IPS-18a (cell line): Measurements from ENCODE around the gene C16orf87.
A peak's percentile ranks its signal among the peaks of the same experiment; 100 is the strongest.
"Not testable (repeated sequence)": the region's sequence is repeated elsewhere in the genome, so short reads cannot be mapped to it uniquely, and the experiment has no call there.

Experiments used
- H3K27ac ChIP-seq: one replicate; pipeline ENCODE4 v1.5.1; 2013; ENCODE audit warnings: low read length
- H3K27me3 ChIP-seq: one replicate; pipeline ENCODE4 v1.6.1; 2013; ENCODE audit warnings: mild to moderate bottlenecking, low read length; ENCODE audit not compliant: control insufficient read depth, insufficient read depth
- H3K36me3 ChIP-seq: one replicate; pipeline ENCODE4 v1.6.1; 2013; ENCODE audit warnings: low read depth, low read length; ENCODE audit not compliant: control insufficient read depth
- H3K4me1 ChIP-seq: one replicate; pipeline ENCODE4 v1.6.1; 2013; ENCODE audit warnings: low read depth, low read length; ENCODE audit not compliant: control insufficient read depth
- H3K4me3 ChIP-seq: one replicate; pipeline ENCODE4 v1.5.1; 2013; ENCODE audit warnings: low read length
- H3K9ac ChIP-seq: one replicate; pipeline ENCODE4 v1.6.1; 2013; ENCODE audit warnings: mild to moderate bottlenecking, low read length, moderate library complexity
- H3K9me3 ChIP-seq: one replicate; pipeline ENCODE4 v1.6.1; 2013; ENCODE audit warnings: low read depth, low read length; ENCODE audit not compliant: control insufficient read depth

Gene C16orf87

DNA sequence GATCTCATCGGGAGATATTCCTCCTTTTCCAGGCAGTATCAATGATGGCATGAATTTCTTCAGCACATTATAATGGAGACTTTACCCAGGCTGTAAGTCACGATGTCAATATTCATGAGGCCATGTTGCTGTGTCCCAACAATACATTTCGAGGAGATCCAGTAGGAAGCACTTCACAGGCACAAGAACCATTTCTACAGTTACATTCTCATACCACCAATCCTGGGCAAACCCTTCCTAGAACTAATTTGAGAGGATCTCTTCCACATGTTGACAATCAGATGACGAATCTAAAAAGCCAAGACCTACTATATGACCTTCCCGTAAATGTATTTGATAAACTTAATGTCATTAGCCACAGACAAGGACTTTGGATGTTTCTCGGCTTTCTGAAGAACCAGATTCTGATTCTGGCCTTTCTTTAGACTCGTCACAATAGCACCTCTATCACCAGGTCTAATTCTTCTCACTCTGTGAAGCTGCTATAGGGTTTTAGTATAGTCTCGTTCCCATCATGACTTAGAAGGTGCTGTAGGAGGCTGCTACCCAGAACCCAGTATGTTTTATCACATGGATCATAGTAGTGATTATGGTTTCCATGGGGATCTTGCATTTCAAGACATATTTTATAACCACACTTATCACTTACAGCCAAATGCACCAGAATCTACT lies 40.2 kb downstream of the C16orf87 start:
- no peak overlapping the region for H3K27ac ChIP-seq
- peak overlapping the region; percentile 68 for H3K4me3 ChIP-seq
- no peaks in the 10 kb centered on the region for H3K27me3 ChIP-seq
- H3K9ac ChIP-seq, result peak overlapping the region; percentile 76
- no peaks in the 10 kb centered on the region for H3K36me3 ChIP-seq
- H3K9me3 ChIP-seq, result peaks cover 6% of the 10 kb centered on the region
- peaks cover 16% of the 10 kb centered on the region for H3K4me1 ChIP-seq

DNA sequence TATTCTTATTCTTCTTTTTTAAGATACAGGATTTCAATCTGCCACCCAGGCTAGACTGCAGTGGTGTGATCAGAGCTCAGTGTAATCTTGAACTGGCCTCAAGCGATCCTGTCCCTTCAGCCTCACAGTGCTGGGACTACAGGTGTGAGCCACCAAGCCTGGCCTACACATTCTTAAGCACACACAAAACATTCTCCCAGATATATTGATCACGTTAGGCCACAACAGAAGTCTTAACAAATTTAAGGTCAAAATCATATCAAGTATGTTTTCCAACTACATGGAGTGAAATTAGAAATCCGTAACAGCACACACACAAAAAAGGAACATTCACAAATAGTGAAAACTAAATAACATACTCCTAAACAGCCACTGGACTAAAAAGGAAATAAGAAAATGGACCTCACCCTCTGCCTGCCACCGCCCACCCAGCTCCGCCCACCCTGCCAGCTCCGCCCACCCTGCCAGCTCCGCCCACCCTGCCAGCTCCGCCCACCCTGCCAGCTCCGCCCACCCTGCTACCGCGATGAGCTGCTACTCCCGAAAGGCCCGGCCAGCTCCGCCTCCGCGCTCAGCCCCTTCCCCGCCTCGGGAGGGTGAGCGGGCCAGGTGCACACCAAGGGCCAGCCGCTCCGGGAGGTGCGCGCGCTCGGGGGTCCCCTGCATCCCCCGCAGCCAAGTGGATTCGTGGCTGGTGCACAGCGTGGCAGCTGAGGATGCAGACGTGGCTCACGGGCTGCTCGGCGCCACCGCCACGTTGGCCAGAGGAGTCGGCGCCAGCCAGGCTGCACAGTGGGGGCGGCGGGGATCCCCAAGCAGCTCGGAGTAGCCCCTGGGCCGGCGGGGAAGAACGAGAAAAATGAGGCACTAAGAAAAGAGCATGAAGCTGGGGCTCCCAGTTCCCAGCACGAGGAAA lies 41.2 kb downstream of the C16orf87 start:
- Histone ChIP-seq H3K4me3 (peak overlapping the region; percentile 68), H3K36me3 (no peaks in the 10 kb centered on the region), H3K9ac (peak overlapping the region; percentile 76), H3K9me3 (peaks cover 4% of the 10 kb centered on the region), H3K27ac (peak overlapping the region; percentile 65), H3K4me1 (peaks cover 24% of the 10 kb centered on the region), H3K27me3 (no peaks in the 10 kb centered on the region)

DNA sequence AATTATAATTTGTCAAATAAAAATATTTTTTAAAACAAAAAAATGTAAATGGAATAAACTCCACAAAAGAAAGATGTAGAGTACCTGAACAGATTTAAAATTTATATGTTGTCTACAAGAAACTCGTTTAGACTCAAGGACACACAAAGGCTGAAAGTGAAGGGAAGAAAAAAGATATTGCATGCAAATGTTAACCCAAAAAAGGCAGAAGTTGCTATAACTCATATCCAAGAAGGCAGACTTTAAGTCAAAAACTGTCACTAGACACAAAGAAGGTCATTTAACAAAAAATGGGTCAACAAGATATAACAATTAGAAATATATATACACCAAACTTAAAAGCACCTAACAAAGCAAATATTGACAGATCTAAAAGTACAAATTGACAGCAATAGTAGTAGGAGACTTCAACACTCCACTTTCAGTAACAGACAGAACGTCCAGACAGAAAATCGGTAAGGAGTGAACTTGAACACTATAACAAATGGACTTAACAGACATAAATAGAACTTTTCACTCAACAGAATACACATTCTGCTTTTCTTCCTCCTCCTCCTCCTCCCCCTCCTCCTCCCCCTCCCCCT lies 42.0 kb downstream of the C16orf87 start:
- Histone ChIP-seq H3K27me3 (no peaks in the 10 kb centered on the region), H3K9ac (no peak overlapping the region), H3K9me3 (no peaks in the 10 kb centered on the region), H3K4me1 (peaks cover 25% of the 10 kb centered on the region), H3K36me3 (no peaks in the 10 kb centered on the region), H3K27ac (no peak overlapping the region), H3K4me3 (peak overlapping the region; percentile 58)

DNA sequence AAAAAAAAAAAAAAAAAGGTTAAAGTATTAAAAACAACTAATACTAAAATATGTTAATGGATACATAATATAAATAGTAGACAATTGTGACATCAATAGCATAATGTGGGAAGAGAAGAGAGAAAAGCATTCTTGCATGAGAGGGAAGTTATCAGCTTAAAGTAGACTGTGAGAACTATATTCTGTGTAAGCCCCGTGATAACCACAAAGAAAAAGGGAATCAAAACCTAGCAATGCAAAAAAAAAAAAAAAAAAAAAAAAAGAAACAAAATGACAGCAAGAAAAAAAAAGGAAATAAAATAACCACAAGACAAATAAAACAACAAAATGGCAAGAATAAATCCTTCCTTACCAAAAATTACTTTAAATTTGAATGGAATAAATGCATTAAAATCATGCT lies 43.1 kb downstream of the C16orf87 start:
- Histone ChIP-seq H3K4me1 (peaks cover 25% of the 10 kb centered on the region), H3K4me3 (no peak overlapping the region), H3K9ac (no peak overlapping the region), H3K27me3 (no peaks in the 10 kb centered on the region), H3K9me3 (no peaks in the 10 kb centered on the region), H3K27ac (no peak overlapping the region), H3K36me3 (no peaks in the 10 kb centered on the region)

DNA sequence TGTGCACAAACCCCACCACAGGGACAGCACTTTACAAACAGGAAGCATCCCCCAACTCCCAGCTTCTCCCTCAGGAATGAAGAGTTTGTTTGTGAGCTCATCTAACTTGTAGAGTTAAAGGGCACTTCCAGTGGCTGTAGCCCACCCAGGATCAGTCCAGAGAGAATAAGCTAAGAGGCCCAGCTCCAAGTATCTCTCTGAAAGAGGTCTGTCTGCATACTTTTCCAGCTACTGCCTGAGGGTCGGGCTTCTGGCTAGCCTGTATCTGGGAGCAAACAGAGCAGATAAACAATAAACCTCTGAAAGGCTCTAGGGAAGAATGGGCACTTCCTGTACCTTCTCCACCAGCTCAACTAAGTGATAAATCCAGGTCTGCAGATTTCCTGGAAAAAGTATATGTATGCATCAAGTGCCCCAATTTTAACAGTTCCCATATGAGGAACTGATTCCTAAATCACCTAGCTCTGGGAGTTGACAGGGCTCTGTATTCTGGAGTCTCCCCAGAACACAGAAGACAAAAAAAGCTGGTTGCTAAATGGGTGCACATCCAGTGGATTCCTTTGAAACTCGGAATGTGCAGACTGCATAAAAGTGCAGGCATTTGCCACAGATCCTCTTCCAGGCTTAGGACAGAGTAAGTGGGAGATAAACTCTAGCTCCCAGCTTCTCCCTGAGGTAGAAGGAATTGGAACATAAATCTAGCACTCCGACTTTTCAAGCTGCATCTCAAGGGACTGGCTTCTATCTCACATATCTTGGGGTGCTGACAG lies 45.7 kb downstream of the C16orf87 start:
- peaks cover 20% of the 10 kb centered on the region for H3K4me1 ChIP-seq
- no peak overlapping the region for H3K27ac ChIP-seq
- no peaks in the 10 kb centered on the region for H3K9me3 ChIP-seq
- peak overlapping the region; percentile 3 for H3K9ac ChIP-seq
- H3K36me3 ChIP-seq, result no peaks in the 10 kb centered on the region
- no peak overlapping the region for H3K4me3 ChIP-seq
- H3K27me3 ChIP-seq, result no peaks in the 10 kb centered on the region

DNA sequence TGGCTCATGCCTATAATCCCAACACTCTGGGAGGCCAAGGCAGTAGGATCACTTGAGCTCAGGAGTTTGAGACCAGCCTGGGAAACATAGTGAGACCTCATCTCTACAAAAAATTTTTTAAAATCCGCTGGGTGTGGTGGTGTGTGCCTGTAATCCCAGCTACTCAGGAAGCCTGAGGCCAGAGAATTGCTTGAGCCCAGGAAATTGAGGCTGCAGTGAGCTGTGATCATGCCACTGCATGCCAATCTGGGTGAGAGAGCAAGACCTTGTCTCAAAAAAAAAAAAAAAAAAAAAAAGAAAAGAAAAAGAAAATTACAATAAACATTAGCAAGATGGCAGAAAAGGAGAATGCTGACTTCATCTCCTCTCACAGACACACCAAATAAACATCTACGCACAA lies 46.4 kb downstream of the C16orf87 start:
- not testable (repeated sequence) for H3K9me3 ChIP-seq, H3K9ac ChIP-seq, H3K36me3 ChIP-seq, H3K4me3 ChIP-seq, H3K27ac ChIP-seq, H3K27me3 ChIP-seq
- H3K4me1 ChIP-seq, result peaks cover 19% of the 10 kb centered on the region

DNA sequence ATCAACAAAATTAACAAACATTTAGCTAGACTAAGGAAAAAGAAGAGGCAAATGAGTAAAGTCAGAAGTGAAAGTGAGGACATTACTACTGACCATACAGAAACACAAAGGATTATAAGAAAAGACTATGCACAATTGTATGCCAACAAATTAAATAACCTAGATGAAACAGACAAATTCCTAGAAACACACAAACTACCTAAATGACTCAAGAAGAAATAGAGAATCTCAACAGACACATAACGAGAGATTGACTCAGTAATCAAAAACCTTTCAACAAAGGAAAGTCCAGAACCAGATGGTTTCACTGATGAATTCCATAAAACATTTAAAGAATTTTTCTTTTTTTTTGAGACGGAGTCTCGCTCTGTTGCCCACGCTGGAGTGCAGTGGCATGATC lies 47.2 kb downstream of the C16orf87 start:
- Histone ChIP-seq H3K4me1 (peaks cover 13% of the 10 kb centered on the region), H3K27me3 (no peaks in the 10 kb centered on the region), H3K9ac (no peak overlapping the region), H3K36me3 (no peaks in the 10 kb centered on the region), H3K4me3 (no peak overlapping the region), H3K27ac (no peak overlapping the region), H3K9me3 (no peaks in the 10 kb centered on the region)

DNA sequence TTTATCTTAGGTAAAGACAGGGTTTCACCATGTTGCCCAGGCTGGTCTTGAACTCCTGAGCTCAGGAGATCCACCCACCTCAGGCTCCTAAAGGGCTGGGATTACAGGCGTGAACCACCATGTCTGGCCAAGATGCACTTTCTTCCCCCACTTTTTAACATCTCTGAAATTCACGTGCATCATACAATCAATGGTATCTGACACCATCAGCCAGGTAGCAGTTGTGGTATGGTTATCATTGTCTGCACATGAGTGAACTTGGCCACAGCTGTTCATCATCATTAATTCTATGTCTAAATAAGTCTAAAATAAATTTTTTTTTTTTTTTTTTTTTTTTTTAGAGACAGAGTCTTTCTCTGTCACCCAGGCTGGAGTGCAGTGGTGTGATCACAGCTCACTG lies 48.7 kb downstream of the C16orf87 start:
- Histone ChIP-seq H3K9me3 (no peaks in the 10 kb centered on the region), H3K27ac (no peak overlapping the region), H3K27me3 (no peaks in the 10 kb centered on the region), H3K36me3 (no peaks in the 10 kb centered on the region), H3K4me1 (peaks cover 9% of the 10 kb centered on the region), H3K9ac (no peak overlapping the region), H3K4me3 (no peak overlapping the region)

DNA sequence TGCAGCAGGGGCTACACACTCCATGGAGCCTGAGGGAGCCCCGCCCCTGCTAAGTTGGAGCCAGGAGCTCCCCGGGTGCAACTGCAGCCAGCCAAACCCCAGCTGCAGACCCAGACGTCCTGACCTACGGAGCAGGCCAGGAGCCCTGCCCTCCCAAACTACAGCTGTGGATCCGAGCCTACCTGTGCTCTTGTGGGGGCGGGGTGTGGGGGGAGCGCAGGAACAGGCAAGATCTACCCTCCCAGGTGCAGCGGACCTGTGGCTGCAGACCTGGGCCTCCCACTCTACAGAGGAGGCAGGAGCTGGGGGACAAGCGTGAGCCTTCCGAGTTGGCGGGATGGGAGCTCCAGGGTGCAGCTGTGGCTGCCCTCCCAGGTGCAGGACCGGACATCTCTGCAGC lies 53.2 kb downstream of the C16orf87 start:
- no peak overlapping the region for H3K4me3 ChIP-seq
- H3K4me1 ChIP-seq, result no peaks in the 10 kb centered on the region
- no peaks in the 10 kb centered on the region for H3K27me3 ChIP-seq
- H3K9me3 ChIP-seq, result no peaks in the 10 kb centered on the region
- no peak overlapping the region for H3K9ac ChIP-seq
- no peak overlapping the region for H3K27ac ChIP-seq
- no peaks in the 10 kb centered on the region for H3K36me3 ChIP-seq

DNA sequence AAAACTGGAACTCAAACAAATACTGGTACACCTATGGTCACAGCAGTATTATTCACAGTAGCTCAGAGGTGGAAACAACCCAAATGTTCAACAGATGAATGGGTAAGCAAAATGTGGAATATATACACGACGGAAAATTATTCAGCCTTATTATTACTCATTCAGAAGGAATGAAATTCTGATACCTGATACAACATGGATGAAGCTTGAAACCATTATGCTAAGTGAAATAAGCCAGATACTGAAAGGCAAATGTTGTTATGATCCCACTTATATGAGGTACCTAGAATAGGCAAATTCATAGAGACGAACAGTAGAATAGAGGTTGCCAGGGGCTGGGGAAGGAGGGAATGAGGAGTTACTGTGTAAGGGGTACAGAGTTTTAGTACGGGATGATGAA lies 55.8 kb downstream of the C16orf87 start:
- no peak overlapping the region for H3K4me3 ChIP-seq
- no peaks in the 10 kb centered on the region for H3K27me3 ChIP-seq
- no peaks in the 10 kb centered on the region for H3K4me1 ChIP-seq
- no peaks in the 10 kb centered on the region for H3K36me3 ChIP-seq
- H3K9ac ChIP-seq, result no peak overlapping the region
- no peaks in the 10 kb centered on the region for H3K9me3 ChIP-seq
- no peak overlapping the region for H3K27ac ChIP-seq

DNA sequence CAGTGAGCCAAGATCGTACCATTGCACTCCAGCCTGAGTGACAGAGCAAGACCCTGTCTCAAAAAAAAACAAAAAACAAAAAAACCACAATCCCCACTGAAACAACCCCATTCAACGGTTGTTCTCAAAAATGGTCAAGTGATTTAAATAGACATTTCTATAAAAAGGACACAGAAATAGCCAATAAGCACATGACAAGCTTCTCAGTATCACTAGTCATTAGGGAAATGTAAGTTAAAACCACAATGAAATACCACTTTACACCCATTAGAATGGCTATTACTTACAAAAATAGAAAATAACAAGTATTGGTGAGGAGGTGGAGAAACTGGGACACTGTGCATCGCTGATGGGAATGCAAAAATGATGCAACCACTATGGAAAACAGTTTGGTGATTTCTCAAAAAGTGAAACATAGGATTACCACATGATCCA lies 56.2 kb downstream of the C16orf87 start:
- no peaks in the 10 kb centered on the region for H3K9me3 ChIP-seq
- H3K27ac ChIP-seq, result no peak overlapping the region
- no peak overlapping the region for H3K9ac ChIP-seq
- no peaks in the 10 kb centered on the region for H3K27me3 ChIP-seq
- H3K4me3 ChIP-seq, result no peak overlapping the region
- no peaks in the 10 kb centered on the region for H3K4me1 ChIP-seq
- H3K36me3 ChIP-seq, result no peaks in the 10 kb centered on the region
